ENCODE data around the gene TIMM9. TPM values are rescaled to one million over a fixed set of nuclear protein-coding genes. Genes with fewer than 3 reads are reported as not detected.
"Not testable (repeated sequence)": the region's sequence is repeated elsewhere in the genome, so short reads cannot be mapped to it uniquely, and the experiment has no call there.

The TIMM9 gene
- total and polyA plus RNA-seq, 5 experiments from 2014 or later, result 38.0 to 72.2 (median 59.6) TPM

GRCh38 chr14:58430156-58430555, 2.8 kb upstream of the TIMM9 start:
- Mint-ChIP-seq H3K27me3 (peaks cover 0 to 2% (median 0%) of the 10 kb centered on the region in 5 donors), H3K36me3 (peaks cover 0 to 36% (median 16%) of the 10 kb centered on the region in 3 donors), H3K27ac (peak overlapping the region in 5 of 10 donors; percentile 18 to 63 (median 45)), H3K9me3 (peaks cover 0 to 2% (median 0%) of the 10 kb centered on the region in 9 donors), H3K4me1 (peaks cover 6 to 48% (median 40%) of the 10 kb centered on the region in 4 donors), H3K4me3 (peak overlapping the region in 5 of 10 donors; percentile 24 to 92 (median 78))
- ATAC-seq (no peak), DNase-seq (no peak)
- POLR2A ChIA-PET, result no interaction called here

- Mint-ChIP-seq H3K9me3 (peaks cover 0 to 2% (median 0%) of the 10 kb centered on the region in 9 donors), H3K36me3 (peaks cover 0 to 33% (median 7%) of the 10 kb centered on the region in 3 donors), H3K27me3 (peaks cover 0 to 2% (median 0%) of the 10 kb centered on the region in 5 donors), H3K27ac (peak overlapping the region; percentile 90 to 99 (median 96)), H3K4me3 (peak overlapping the region; percentile 78 to 96 (median 90)), H3K4me1 (peaks cover 10 to 53% (median 43%) of the 10 kb centered on the region in 4 donors)
- DNase-seq (peak in 2 of 10 donors; percentile 11), ATAC-seq (no peak)
- POLR2A ChIA-PET, result interaction anchor here (0.6 to 2.7 kb wide), 13 partner anchors 16 to 1821 kb away, joined by 3 to 46 read pairs (median 3); partner anchors contain the start of genes ACTR10, AP5M1, ARID4A and DAAM1
Measured at GRCh38 chr14:58428118-58428683, 870 bp upstream of the TIMM9 start.

- Mint-ChIP-seq H3K4me1 (peaks cover 8 to 51% (median 42%) of the 10 kb centered on the region in 4 donors), H3K4me3 (peak overlapping the region; percentile 78 to 96 (median 90)), H3K27ac (peak overlapping the region; percentile 90 to 99 (median 96)), H3K36me3 (peaks cover 0 to 35% (median 6%) of the 10 kb centered on the region in 3 donors), H3K9me3 (peaks cover 0 to 2% (median 0%) of the 10 kb centered on the region in 9 donors), H3K27me3 (peaks cover 0 to 2% (median 0%) of the 10 kb centered on the region in 5 donors)
- DNase-seq (peak in 7 of 10 donors; percentile 13 to 71 (median 27)), ATAC-seq (peak; percentile 13 to 31)
- POLR2A ChIA-PET, result interaction anchor here (0.5 to 2.7 kb wide), 14 partner anchors 10 to 1847 kb away, joined by 3 to 46 read pairs (median 4); partner anchors contain the start of genes ACTR10, AP5M1, ARID4A and DAAM1
Measured at GRCh38 chr14:58426670-58427280, 556 bp downstream of the TIMM9 start.

GRCh38 chr14:58416934-58417333, 10.4 kb downstream of the TIMM9 start:
- not testable (repeated sequence) for ATAC-seq, H3K27me3 Mint-ChIP-seq, H3K4me3 Mint-ChIP-seq, DNase-seq, H3K9me3 Mint-ChIP-seq
- H3K27ac Mint-ChIP-seq, result peak overlapping the region in 4 of 10 donors; percentile 11 to 80 (median 42)
- POLR2A ChIA-PET, result interaction anchor here (0.6 to 1.0 kb wide), 4 partner anchors 10 to 119 kb away, joined by 3 to 5 read pairs (median 4); partner anchors contain the start of gene ARID4A
- H3K4me1 Mint-ChIP-seq, result peaks cover 14 to 22% (median 17%) of the 10 kb centered on the region in 4 donors
- H3K36me3 Mint-ChIP-seq, result peaks cover 11 to 74% (median 23%) of the 10 kb centered on the region in 3 donors

- DNase-seq, result no peak
- peaks cover 0 to 3% (median 0%) of the 10 kb centered on the region in 9 donors for H3K9me3 Mint-ChIP-seq
- peaks cover 11 to 75% (median 25%) of the 10 kb centered on the region in 3 donors for H3K36me3 Mint-ChIP-seq
- H3K27ac Mint-ChIP-seq, result peak overlapping the region in 3 of 10 donors; percentile 12 to 48 (median 43)
- no peaks in the 10 kb centered on the region for H3K27me3 Mint-ChIP-seq
- no peak for ATAC-seq
- no peak overlapping the region for H3K4me3 Mint-ChIP-seq
- POLR2A ChIA-PET, result interaction anchor here (0.6 kb wide), 1 partner anchor 118 kb away, joined by 5 read pairs; the partner anchor contains the start of gene ARID4A
- peaks cover 14 to 22% (median 15%) of the 10 kb centered on the region in 4 donors for H3K4me1 Mint-ChIP-seq
Measured at GRCh38 chr14:58415636-58416547, 11.4 kb downstream of the TIMM9 start.

GRCh38 chr14:58414845-58415244, 12.5 kb downstream of the TIMM9 start:
- no peak overlapping the region for H3K4me3 Mint-ChIP-seq
- DNase-seq, result no peak
- POLR2A ChIA-PET, result no interaction called here

GRCh38 chr14:58408681-58409215, 18.6 kb downstream of the TIMM9 start:
- Mint-ChIP-seq H3K4me3 (no peak overlapping the region), H3K36me3 (peaks cover 0 to 53% (median 9%) of the 10 kb centered on the region in 3 donors), H3K27ac (peak overlapping the region in 1 of 10 donors; percentile 22), H3K9me3 (no peaks in the 10 kb centered on the region), H3K4me1 (no peaks in the 10 kb centered on the region), H3K27me3 (no peaks in the 10 kb centered on the region)
- POLR2A ChIA-PET, result no interaction called here
- ATAC-seq, result no peak
- DNase-seq, result no peak

More at GRCh38 chr14:58414845-58415244, 12.5 kb downstream of the TIMM9 start:
- ATAC-seq, result no peak
- Mint-ChIP-seq H3K36me3 (peaks cover 11 to 72% (median 25%) of the 10 kb centered on the region in 3 donors), H3K27me3 (no peaks in the 10 kb centered on the region), H3K4me1 (peaks cover 13 to 22% (median 15%) of the 10 kb centered on the region in 4 donors), H3K27ac (peak overlapping the region in 1 of 10 donors; percentile 29), H3K9me3 (peaks cover 0 to 3% (median 0%) of the 10 kb centered on the region in 9 donors)

GRCh38 chr14:58401587-58401986, 25.7 kb downstream of the TIMM9 start:
- no peak overlapping the region for H3K4me3 Mint-ChIP-seq
- H3K36me3 Mint-ChIP-seq, result peaks cover 0 to under 1% (median 0%) of the 10 kb centered on the region in 3 donors
- no peaks in the 10 kb centered on the region for H3K9me3 Mint-ChIP-seq
- H3K4me1 Mint-ChIP-seq, result peaks cover 1 to 9% (median 3%) of the 10 kb centered on the region in 4 donors
- POLR2A ChIA-PET, result no interaction called here
- peak in 1 of 2 donors; percentile 35 for ATAC-seq
- peak overlapping the region in 1 of 10 donors; percentile 20 for H3K27ac Mint-ChIP-seq
- DNase-seq, result no peak
- H3K27me3 Mint-ChIP-seq, result no peaks in the 10 kb centered on the region

- H3K9me3 Mint-ChIP-seq, result no peaks in the 10 kb centered on the region
- no peak overlapping the region for H3K4me3 Mint-ChIP-seq
- POLR2A ChIA-PET, result no interaction called here
- H3K4me1 Mint-ChIP-seq, result peaks cover 7 to 20% (median 12%) of the 10 kb centered on the region in 4 donors
- H3K27ac Mint-ChIP-seq, result no peak overlapping the region
- no peak for DNase-seq
- H3K27me3 Mint-ChIP-seq, result no peaks in the 10 kb centered on the region
- ATAC-seq, result no peak
- H3K36me3 Mint-ChIP-seq, result no peaks in the 10 kb centered on the region
Measured at GRCh38 chr14:58398895-58399294, 28.4 kb downstream of the TIMM9 start.

GRCh38 chr14:58398495-58398894, 28.8 kb downstream of the TIMM9 start:
- H3K27ac Mint-ChIP-seq, result no peak overlapping the region
- no peak overlapping the region for H3K4me3 Mint-ChIP-seq
- ATAC-seq (no peak), DNase-seq (no peak)
- no peaks in the 10 kb centered on the region for H3K27me3 Mint-ChIP-seq
- no peaks in the 10 kb centered on the region for H3K36me3 Mint-ChIP-seq
- peaks cover 7 to 20% (median 12%) of the 10 kb centered on the region in 4 donors for H3K4me1 Mint-ChIP-seq
- H3K9me3 Mint-ChIP-seq, result no peaks in the 10 kb centered on the region
- POLR2A ChIA-PET, result no interaction called here

- peak overlapping the region in 9 of 10 donors; percentile 4 to 94 (median 75) for H3K4me3 Mint-ChIP-seq
- no peak for DNase-seq
- POLR2A ChIA-PET, result interaction anchor here (1.5 to 2.3 kb wide), 2 partner anchors 8 to 99 kb away, joined by 6 to 16 read pairs; partner anchors contain the start of gene ARID4A
- H3K27me3 Mint-ChIP-seq, result no peaks in the 10 kb centered on the region
- peak overlapping the region in 3 of 10 donors; percentile 94 to 97 (median 96) for H3K27ac Mint-ChIP-seq
- H3K36me3 Mint-ChIP-seq, result no peaks in the 10 kb centered on the region
- no peak for ATAC-seq
- H3K4me1 Mint-ChIP-seq, result peaks cover 7 to 20% (median 12%) of the 10 kb centered on the region in 4 donors
- no peaks in the 10 kb centered on the region for H3K9me3 Mint-ChIP-seq
Measured at GRCh38 chr14:58397156-58397555, 30.2 kb downstream of the TIMM9 start.

All from naive thymus-derived CD8-positive, alpha-beta T cell (primary cell).